Measurements from ENCODE around the gene KMO.

The KMO gene

GRCh38 chr1:241542199-241542907, 10.2 kb downstream of the KMO start:
- no peak for DNase-seq

GRCh38 chr1:241548008-241548407, 15.8 kb downstream of the KMO start:
- DNase-seq = no peak

- DNase-seq = no peak
Observed at GRCh38 chr1:241550318-241550717, 18.1 kb downstream of the KMO start.

- DNase-seq = no peak
Observed at GRCh38 chr1:241551759-241552638, 19.8 kb downstream of the KMO start.

- no peak for DNase-seq
Observed at GRCh38 chr1:241553886-241554592, 21.9 kb downstream of the KMO start.

- no peak for DNase-seq
Observed at GRCh38 chr1:241555526-241555925, 23.3 kb downstream of the KMO start.

GRCh38 chr1:241557031-241557430, 24.9 kb downstream of the KMO start:
- DNase-seq = no peak

GRCh38 chr1:241557551-241558193, 25.5 kb downstream of the KMO start:
- no peak for DNase-seq

GRCh38 chr1:241560146-241560848, 28.1 kb downstream of the KMO start:
- DNase-seq = no peak

GRCh38 chr1:241560849-241561187, 28.6 kb downstream of the KMO start:
- DNase-seq = no peak

- no peak for DNase-seq
Observed at GRCh38 chr1:241569848-241570247, 37.7 kb downstream of the KMO start.

GRCh38 chr1:241574154-241574553, 42.0 kb downstream of the KMO start:
- DNase-seq = no peak

GRCh38 chr1:241579434-241579833, 47.3 kb downstream of the KMO start:
- DNase-seq = no peak

- DNase-seq = no peak
Observed at GRCh38 chr1:241582921-241583321, 50.7 kb downstream of the KMO start.

GRCh38 chr1:241586905-241587512, 54.8 kb downstream of the KMO start:
- no peak for DNase-seq

- no peak for DNase-seq
Observed at GRCh38 chr1:241589521-241589920, 57.3 kb downstream of the KMO start.

GRCh38 chr1:241590719-241591118, 58.5 kb downstream of the KMO start:
- no peak for DNase-seq

- no peak for DNase-seq
Observed at GRCh38 chr1:241591317-241591716, 59.1 kb downstream of the KMO start.

- no peak for DNase-seq
Observed at GRCh38 chr1:241591736-241592135, 59.6 kb downstream of the KMO start.

GRCh38 chr1:241592273-241592958, 60.2 kb downstream of the KMO start:
- no peak for DNase-seq

GRCh38 chr1:241593186-241593585, 61.0 kb downstream of the KMO start:
- DNase-seq = no peak

- no peak for DNase-seq
Observed at GRCh38 chr1:241596633-241597032, 64.5 kb downstream of the KMO start.

All from NCI-H1092 (cell line).